ENCODE data around the gene EIPR1. TPM values are rescaled to one million over a fixed set of nuclear protein-coding genes. Genes with fewer than 3 reads are reported as not detected.
"Not testable (repeated sequence)": the region's sequence is repeated elsewhere in the genome, so short reads cannot be mapped to it uniquely, and the experiment has no call there.

The EIPR1 gene
- total and polyA plus RNA-seq, 4 donors: 26.2 to 45.4 (median 36.1) TPM

DNA sequence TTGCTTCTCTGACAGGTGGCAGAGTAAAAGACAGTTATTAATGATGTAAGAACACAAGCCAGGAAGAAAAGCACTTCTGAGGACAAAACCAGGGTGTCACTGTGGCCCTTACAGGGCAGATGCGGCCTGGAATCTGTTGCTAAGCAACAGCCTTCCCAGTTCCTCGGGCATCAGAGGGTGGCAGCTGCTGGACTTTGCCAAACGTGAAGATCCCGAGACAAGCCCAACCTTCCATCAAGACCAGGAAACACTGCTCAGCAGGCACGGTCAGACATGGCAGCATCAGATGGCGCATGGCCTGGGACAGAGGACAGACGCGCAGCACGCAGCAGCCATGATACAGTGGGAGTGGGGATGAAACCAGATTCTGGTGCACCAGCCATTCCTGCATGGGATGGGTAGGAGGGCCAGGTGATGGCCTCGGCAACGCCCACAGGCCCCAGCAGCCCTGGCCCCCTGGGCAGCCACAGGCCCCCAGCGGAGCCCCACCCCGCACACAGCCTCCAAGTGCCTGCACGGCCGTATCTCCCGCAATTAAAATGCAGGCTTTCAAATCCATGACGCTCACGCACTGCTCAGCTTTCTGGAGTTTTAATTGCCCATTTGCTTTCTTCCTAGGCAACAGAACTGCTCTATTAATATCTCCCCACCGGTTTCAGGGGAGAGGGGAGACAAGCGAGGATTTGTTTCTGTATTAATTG is 89.0 kb downstream of the EIPR1 start:
- Histone ChIP-seq H3K36me3 (ENCODE audit: control insufficient read depth, insufficient read depth, low read length) (no peaks in the 10 kb centered on the region), H3K27ac (ENCODE audit: low read depth, low read length) (peak overlapping the region; percentile 38), H3K9me3 (ENCODE audit: control insufficient read depth, insufficient read depth, low read length) (no peaks in the 10 kb centered on the region), H3K27me3 (ENCODE audit: control insufficient read depth, insufficient read depth, low read length) (no peaks in the 10 kb centered on the region), H3K4me3 (ENCODE audit: low read depth, low read length) (no peak overlapping the region), H3K4me1 (ENCODE audit: control insufficient read depth, insufficient read depth, low read length) (peaks cover 67% of the 10 kb centered on the region)
- peak in 2 of 6 donors; percentile 85 to 97 for DNase-seq (ENCODE audit: low read depth in 4 of 6, low spot score in 6 of 6)
- WGBS (ENCODE audit: insufficient coverage): 42% methylated on average over 16 of the region's 20 CpGs

DNA sequence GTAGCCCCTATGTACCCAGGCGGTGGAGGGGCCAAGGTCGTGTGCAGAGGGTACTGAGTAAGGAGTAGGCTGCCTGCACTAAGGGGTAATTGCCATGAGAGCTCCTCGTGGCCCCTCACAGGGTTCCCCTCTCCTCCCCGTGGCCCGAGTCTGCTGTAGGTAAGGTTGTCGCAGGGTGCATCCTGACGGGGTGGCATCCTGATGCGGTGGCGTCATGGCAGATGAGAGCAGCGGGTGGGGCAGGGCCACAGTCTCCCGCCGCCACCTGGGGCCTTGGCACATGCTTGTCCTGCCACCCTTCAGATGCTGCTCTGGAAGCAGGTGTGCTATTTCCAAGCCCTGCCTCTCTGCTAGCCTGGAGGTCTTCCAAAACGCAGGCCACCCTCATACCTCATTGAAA is 89.7 kb downstream of the EIPR1 start:
- Histone ChIP-seq H3K4me3 (ENCODE audit: low read depth, low read length) (no peak overlapping the region), H3K9me3 (ENCODE audit: control insufficient read depth, insufficient read depth, low read length) (no peaks in the 10 kb centered on the region), H3K27ac (ENCODE audit: low read depth, low read length) (no peak overlapping the region), H3K27me3 (ENCODE audit: control insufficient read depth, insufficient read depth, low read length) (no peaks in the 10 kb centered on the region), H3K4me1 (ENCODE audit: control insufficient read depth, insufficient read depth, low read length) (peaks cover 69% of the 10 kb centered on the region), H3K36me3 (ENCODE audit: control insufficient read depth, insufficient read depth, low read length) (no peaks in the 10 kb centered on the region)
- DNase-seq (ENCODE audit: low read depth in 4 of 6, low spot score in 6 of 6): no peak
- WGBS (ENCODE audit: insufficient coverage): 86% methylated on average over 10 of the region's 13 CpGs

- H3K9me3 ChIP-seq (ENCODE audit: control insufficient read depth, insufficient read depth, low read length); H3K4me3 ChIP-seq (ENCODE audit: low read depth, low read length); H3K27ac ChIP-seq (ENCODE audit: low read depth, low read length); H3K27me3 ChIP-seq (ENCODE audit: control insufficient read depth, insufficient read depth, low read length); H3K36me3 ChIP-seq (ENCODE audit: control insufficient read depth, insufficient read depth, low read length): not testable (repeated sequence)
- H3K4me1 ChIP-seq (ENCODE audit: control insufficient read depth, insufficient read depth, low read length): peaks cover 76% of the 10 kb centered on the region
- WGBS (ENCODE audit: insufficient coverage): 72% methylated on average over 11 of the region's 17 CpGs
- peak in 1 of 6 donors; percentile 21 for DNase-seq (ENCODE audit: low read depth in 4 of 6, low spot score in 6 of 6)
Observed at GRCh38 chr2:3286646-3287036, 91.0 kb downstream of the EIPR1 start.

- peak in 1 of 6 donors; percentile 61 for DNase-seq (ENCODE audit: low read depth in 4 of 6, low spot score in 6 of 6)
- H3K36me3 ChIP-seq (ENCODE audit: control insufficient read depth, insufficient read depth, low read length): no peaks in the 10 kb centered on the region
- H3K9me3 ChIP-seq (ENCODE audit: control insufficient read depth, insufficient read depth, low read length): no peaks in the 10 kb centered on the region
- H3K27ac ChIP-seq (ENCODE audit: low read depth, low read length): no peak overlapping the region
- no peaks in the 10 kb centered on the region for H3K27me3 ChIP-seq (ENCODE audit: control insufficient read depth, insufficient read depth, low read length)
- whole genome bisulfite sequencing (ENCODE audit: insufficient coverage): 84% methylated on average over 21 of the region's 21 CpGs
- H3K4me1 ChIP-seq (ENCODE audit: control insufficient read depth, insufficient read depth, low read length): peaks cover 73% of the 10 kb centered on the region
- H3K4me3 ChIP-seq (ENCODE audit: low read depth, low read length): no peak overlapping the region
Observed at GRCh38 chr2:3285901-3286645, 91.5 kb downstream of the EIPR1 start.

DNA sequence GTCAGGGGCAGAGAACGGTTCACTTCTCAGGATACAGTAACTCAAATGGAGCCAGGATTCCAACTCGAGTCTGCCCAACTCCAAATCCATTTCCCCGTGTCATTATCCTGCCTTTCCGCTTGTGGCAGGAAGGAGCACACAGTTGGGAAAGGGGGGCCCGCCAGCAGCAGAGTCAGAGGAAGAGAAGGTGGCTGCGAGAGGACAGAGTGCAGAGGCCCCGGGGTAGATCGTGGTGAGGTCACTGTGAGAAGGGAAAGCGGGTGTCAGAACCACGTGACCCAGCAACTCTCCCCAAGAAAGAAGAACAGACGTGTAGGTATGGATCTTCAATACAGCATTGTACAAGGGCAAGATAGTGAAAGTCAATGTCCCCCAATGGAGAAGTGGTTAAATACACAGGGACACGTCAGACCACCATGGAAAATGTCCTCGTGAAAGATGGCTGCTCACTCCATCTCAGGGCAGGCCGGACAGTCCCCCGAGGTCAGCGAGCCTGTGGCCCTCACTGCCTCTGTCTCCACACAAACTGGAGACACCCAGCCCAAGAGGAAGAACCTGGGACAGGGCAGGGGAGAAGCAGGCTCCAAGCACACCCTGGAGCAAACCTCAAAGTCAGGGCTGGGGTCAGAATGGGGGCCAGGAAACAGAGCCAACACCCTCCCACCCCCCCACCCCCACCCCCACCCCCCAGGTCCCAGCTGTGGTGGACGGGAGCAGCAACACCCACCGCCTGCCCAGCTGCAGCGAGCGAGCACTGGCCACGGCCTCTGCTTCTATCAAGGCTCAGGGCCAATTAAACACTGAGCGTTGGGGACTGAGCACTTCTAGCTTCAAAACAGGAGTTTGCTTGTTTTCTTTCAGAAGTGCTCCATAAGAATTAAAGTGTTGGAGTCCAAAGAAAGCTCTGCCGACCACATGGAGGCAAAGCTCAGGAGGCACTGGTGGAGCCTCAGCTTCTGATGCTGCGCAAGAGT is 92.7 kb downstream of the EIPR1 start:
- no peak for DNase-seq (ENCODE audit: low read depth in 4 of 6, low spot score in 6 of 6)
- H3K9me3 ChIP-seq (ENCODE audit: control insufficient read depth, insufficient read depth, low read length): no peaks in the 10 kb centered on the region
- H3K27ac ChIP-seq (ENCODE audit: low read depth, low read length): no peak overlapping the region
- H3K36me3 ChIP-seq (ENCODE audit: control insufficient read depth, insufficient read depth, low read length): peaks cover 8% of the 10 kb centered on the region
- peaks cover 73% of the 10 kb centered on the region for H3K4me1 ChIP-seq (ENCODE audit: control insufficient read depth, insufficient read depth, low read length)
- WGBS (ENCODE audit: insufficient coverage): 69% methylated on average over 11 of the region's 24 CpGs
- no peak overlapping the region for H3K4me3 ChIP-seq (ENCODE audit: low read depth, low read length)
- H3K27me3 ChIP-seq (ENCODE audit: control insufficient read depth, insufficient read depth, low read length): no peaks in the 10 kb centered on the region

DNA sequence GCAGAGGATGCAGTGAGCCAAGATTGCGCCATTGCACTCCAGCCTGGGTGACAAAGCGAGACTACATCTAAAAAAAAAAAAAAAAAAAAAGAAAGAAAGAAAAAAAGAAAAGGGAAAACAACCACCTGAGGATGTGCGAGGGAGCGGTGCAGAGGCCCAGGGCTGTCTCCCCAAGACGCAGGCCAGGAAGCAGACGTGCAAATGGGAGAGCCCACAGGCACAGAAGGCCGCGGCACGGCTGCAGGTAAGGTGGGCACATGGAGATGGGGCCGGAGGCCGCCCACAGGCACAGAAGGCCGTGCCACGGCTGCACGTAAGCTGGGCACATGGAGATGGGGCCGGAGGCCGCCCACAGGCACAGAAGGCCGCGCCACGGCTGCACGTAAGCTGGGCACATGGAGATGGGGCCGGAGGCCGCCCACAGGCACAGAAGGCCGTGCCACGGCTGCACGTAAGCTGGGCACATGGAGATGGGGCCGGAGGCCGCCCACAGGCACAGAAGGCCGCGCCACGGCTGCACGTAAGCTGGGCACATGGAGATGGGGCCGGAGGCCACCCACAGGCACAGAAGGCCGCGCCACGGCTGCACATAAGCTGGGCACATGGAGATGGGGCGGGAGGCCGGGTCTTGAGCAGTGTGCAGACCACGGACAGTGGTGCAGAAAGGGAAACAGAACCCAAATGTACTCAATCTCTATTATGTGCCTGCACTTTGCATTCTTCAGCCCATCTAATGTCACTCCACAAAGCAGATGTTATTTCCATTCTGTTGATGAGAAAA is 93.6 kb downstream of the EIPR1 start:
- DNase-seq (ENCODE audit: low read depth in 4 of 6, low spot score in 6 of 6); H3K27ac ChIP-seq (ENCODE audit: low read depth, low read length); H3K4me3 ChIP-seq (ENCODE audit: low read depth, low read length); H3K36me3 ChIP-seq (ENCODE audit: control insufficient read depth, insufficient read depth, low read length); H3K27me3 ChIP-seq (ENCODE audit: control insufficient read depth, insufficient read depth, low read length); H3K9me3 ChIP-seq (ENCODE audit: control insufficient read depth, insufficient read depth, low read length): not testable (repeated sequence)
- WGBS (ENCODE audit: insufficient coverage): 99% methylated on average over 15 of the region's 38 CpGs
- H3K4me1 ChIP-seq (ENCODE audit: control insufficient read depth, insufficient read depth, low read length): peaks cover 64% of the 10 kb centered on the region

- WGBS (ENCODE audit: insufficient coverage): 78% methylated on average over 12 of the region's 14 CpGs
- Histone ChIP-seq H3K4me1 (ENCODE audit: control insufficient read depth, insufficient read depth, low read length) (peaks cover 56% of the 10 kb centered on the region), H3K27ac (ENCODE audit: low read depth, low read length) (peak overlapping the region; percentile 63), H3K36me3 (ENCODE audit: control insufficient read depth, insufficient read depth, low read length) (peaks cover 14% of the 10 kb centered on the region), H3K4me3 (ENCODE audit: low read depth, low read length) (no peak overlapping the region), H3K9me3 (ENCODE audit: control insufficient read depth, insufficient read depth, low read length) (no peaks in the 10 kb centered on the region), H3K27me3 (ENCODE audit: control insufficient read depth, insufficient read depth, low read length) (no peaks in the 10 kb centered on the region)
- DNase-seq (ENCODE audit: low read depth in 4 of 6, low spot score in 6 of 6): no peak
Observed at GRCh38 chr2:3283206-3283605, 94.4 kb downstream of the EIPR1 start.

DNA sequence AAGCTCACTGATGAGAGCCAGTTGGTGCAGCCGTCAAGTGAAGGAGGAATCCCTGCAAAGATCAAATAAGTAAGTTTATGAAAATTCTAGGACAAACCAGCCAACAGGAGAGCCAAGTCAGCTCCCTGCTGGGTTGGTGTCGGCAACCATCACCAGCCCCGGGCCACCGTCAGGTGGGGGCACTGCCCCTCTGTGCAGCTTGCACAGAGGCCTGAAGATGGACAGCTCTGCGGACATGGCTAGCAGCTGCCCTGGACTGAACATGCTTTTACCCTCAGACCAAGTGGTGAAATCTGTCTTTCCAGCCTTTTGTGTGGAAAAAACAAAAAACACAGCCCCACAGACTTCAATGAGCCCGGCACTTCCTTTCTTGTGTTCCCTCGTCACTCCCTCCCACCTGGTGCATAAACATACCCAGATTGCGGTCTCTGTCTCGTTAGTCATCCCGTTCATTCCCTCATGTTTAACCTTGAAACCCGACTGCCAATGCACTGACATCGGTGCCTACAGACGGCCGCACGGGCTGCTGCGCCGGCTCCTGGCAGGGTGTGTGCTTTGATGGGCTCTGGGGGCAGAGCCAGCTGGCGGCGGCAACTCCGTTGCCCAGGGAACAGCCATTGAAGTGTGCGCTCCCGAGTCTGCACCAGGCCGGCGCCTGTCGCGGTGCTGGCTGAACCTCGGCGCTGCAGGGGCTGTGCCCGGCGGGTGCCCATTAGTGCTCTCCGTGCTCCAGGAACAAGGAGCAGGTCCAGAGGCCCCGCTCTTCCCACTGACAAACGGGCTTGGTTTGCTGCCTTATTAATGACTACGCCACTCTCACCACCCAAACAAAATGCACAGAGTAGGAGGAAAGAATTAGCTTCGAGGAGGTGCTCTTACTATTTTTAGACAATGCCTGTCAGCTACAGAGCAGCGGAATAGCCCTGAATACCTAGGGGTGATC is 95.3 kb downstream of the EIPR1 start:
- peak in 3 of 6 donors; percentile 83 to 97 (median 96) for DNase-seq (ENCODE audit: low read depth in 4 of 6, low spot score in 6 of 6)
- peaks cover 50% of the 10 kb centered on the region for H3K4me1 ChIP-seq (ENCODE audit: control insufficient read depth, insufficient read depth, low read length)
- no peak overlapping the region for H3K4me3 ChIP-seq (ENCODE audit: low read depth, low read length)
- H3K27me3 ChIP-seq (ENCODE audit: control insufficient read depth, insufficient read depth, low read length): no peaks in the 10 kb centered on the region
- no peaks in the 10 kb centered on the region for H3K9me3 ChIP-seq (ENCODE audit: control insufficient read depth, insufficient read depth, low read length)
- WGBS (ENCODE audit: insufficient coverage): 19% methylated on average over 32 of the region's 36 CpGs
- peak overlapping the region; percentile 63 for H3K27ac ChIP-seq (ENCODE audit: low read depth, low read length)
- H3K36me3 ChIP-seq (ENCODE audit: control insufficient read depth, insufficient read depth, low read length): peaks cover 21% of the 10 kb centered on the region

Measured in spinal cord (tissue), 10 donors.